ENCODE measurements around the gene GLP1R. TPM values are rescaled to one million over a fixed set of nuclear protein-coding genes. Genes with fewer than 3 reads are reported as not detected.

The GLP1R gene
- total RNA-seq, 1 experiment from 2014 or later, result not detected

DNA sequence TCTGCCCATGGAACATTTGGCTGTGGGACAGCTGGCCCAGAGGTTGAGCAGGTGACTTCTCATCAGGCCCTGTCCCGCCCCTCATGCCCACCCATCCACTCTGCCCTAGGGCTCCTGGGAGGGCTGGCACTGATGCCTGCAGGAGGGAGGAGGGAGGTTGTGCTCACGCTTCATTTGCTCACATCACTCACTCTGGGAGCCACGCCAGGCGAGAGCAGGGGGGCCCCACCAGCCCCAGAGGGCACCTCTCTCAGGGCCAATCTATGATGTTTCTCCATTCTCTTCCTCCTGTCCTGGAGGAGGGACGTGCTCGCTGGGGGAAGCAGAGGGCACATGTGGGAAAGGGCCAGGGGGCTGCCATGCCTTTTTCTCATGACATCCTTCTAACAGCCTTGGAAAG, 10.9 kb upstream of the GLP1R start:
- intact Hi-C loops (cut with micrococcal nuclease), result no loop called here
- Histone ChIP-seq H3K36me3 (ENCODE audit: control insufficient read depth in 1 of 2, insufficient read depth in 2 of 2, low read length in 2 of 2) (no peaks in the 10 kb centered on the region), H3K4me1 (ENCODE audit: control insufficient read depth in 1 of 2, insufficient read depth in 2 of 2, low read length in 2 of 2) (no peaks in the 10 kb centered on the region), H4K20me1 (ENCODE audit: insufficient read depth) (no peaks in the 10 kb centered on the region), H3K9ac (ENCODE audit: low read length) (no peak overlapping the region), H3K9me2 (ENCODE audit: insufficient read depth) (no peaks in the 10 kb centered on the region), H3K27ac (ENCODE audit: low read depth, low read length) (no peak overlapping the region), H3K4me3 (replicated peaks in 1 of 2; ENCODE audit: low read depth in 1 of 2, low read length in 2 of 2) (no peak overlapping the region), H3K27me3 (ENCODE audit: insufficient read depth, low read length) (peaks cover 82% of the 10 kb centered on the region), H3K79me2 (ENCODE audit: insufficient read depth, low read length) (no peaks in the 10 kb centered on the region), H3K9me3 (ENCODE audit: control insufficient read depth in 1 of 2, insufficient read depth in 1 of 2, low read depth in 1 of 2, low read length in 2 of 2) (no peaks in the 10 kb centered on the region), H2AFZ (ENCODE audit: low read depth, low read length, poor library complexity, severe bottlenecking) (no peak overlapping the region), H3K4me2 (ENCODE audit: low read length) (no peak overlapping the region)
- BruUV-seq (replicated peaks), result no TSS peak
- no peak for TF ChIP-seq SP1 (IDR thresholded peaks at IDR 0.05; ENCODE audit: low read depth)
- TF ChIP-seq TCF7L2 (IDR thresholded peaks at IDR 0.05; ENCODE audit: borderline replicate concordance, extremely low read depth, insufficient read depth, insufficient read length), result no peak
- no peak for TF ChIP-seq EZH2phosphoT487 (IDR thresholded peaks at IDR 0.05; ENCODE audit: borderline replicate concordance)
- TF ChIP-seq POLR2AphosphoS5 (IDR thresholded peaks at IDR 0.05; ENCODE audit: low read depth, low read length), result no peak
- TF ChIP-seq SIN3A (IDR thresholded peaks at IDR 0.05; ENCODE audit: low read depth), result no peak
- RAD21 ChIA-PET (ENCODE audit: low non-redundant PET in 1 of 2, low total read pairs in 2 of 2, uncharacterized antibody in 2 of 2, unreplicated experiment in 2 of 2), result no interaction called here
- ATAC-seq (no peak), DNase-seq (ENCODE audit: low read depth, low spot score) (no peak)
- CTCF ChIA-PET, result no interaction called here
- POLR2A ChIA-PET, result no interaction called here

DNA sequence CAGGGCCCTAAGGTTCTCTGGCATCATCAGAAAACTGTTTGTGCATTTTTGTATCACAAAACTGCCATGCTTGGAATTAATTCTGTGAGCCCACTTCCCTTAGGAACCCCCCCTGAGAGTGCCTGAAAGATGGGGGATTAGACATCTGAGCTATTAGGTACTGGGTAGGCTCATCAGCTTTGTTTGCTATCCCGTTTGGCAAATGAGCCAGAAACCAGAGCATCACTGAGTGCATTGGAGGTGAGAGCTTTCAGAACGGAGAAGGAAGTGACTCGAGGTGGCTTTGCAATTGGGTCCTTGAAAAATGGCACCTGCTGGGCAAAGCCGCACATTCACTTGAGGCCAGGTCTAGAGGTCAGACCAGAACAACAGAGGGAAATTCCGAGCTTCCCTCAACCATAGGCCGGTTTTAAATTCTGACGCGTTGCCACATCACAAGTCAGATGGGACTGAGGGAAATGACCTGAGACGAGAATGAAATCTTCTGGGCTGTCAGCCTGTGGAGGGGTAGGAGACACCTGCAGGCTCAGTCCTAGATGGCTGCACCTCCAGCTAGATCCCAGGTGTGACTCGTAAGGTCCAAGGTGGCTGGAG, 8.4 kb upstream of the GLP1R start:
- Histone ChIP-seq H3K9me2 (ENCODE audit: insufficient read depth) (no peaks in the 10 kb centered on the region), H3K9ac (ENCODE audit: low read length) (no peak overlapping the region), H4K20me1 (ENCODE audit: insufficient read depth) (no peaks in the 10 kb centered on the region), H3K4me1 (ENCODE audit: control insufficient read depth in 1 of 2, insufficient read depth in 2 of 2, low read length in 2 of 2) (no peaks in the 10 kb centered on the region), H3K4me3 (replicated peaks in 1 of 2; ENCODE audit: low read depth in 1 of 2, low read length in 2 of 2) (no peak overlapping the region), H3K27ac (ENCODE audit: low read depth, low read length) (no peak overlapping the region), H3K9me3 (ENCODE audit: control insufficient read depth in 1 of 2, insufficient read depth in 1 of 2, low read depth in 1 of 2, low read length in 2 of 2) (no peaks in the 10 kb centered on the region), H3K27me3 (ENCODE audit: insufficient read depth, low read length) (peaks cover 58% of the 10 kb centered on the region), H3K4me2 (ENCODE audit: low read length) (no peak overlapping the region), H2AFZ (ENCODE audit: low read depth, low read length, poor library complexity, severe bottlenecking) (no peak overlapping the region), H3K36me3 (ENCODE audit: control insufficient read depth in 1 of 2, insufficient read depth in 2 of 2, low read length in 2 of 2) (no peaks in the 10 kb centered on the region), H3K79me2 (ENCODE audit: insufficient read depth, low read length) (no peaks in the 10 kb centered on the region)
- BruUV-seq (replicated peaks), result no TSS peak
- RAD21 ChIA-PET (ENCODE audit: low non-redundant PET in 1 of 2, low total read pairs in 2 of 2, uncharacterized antibody in 2 of 2, unreplicated experiment in 2 of 2), result no interaction called here
- POLR2A ChIA-PET, result no interaction called here
- intact Hi-C loops (cut with micrococcal nuclease), result no loop called here
- ATAC-seq (no peak), DNase-seq (ENCODE audit: low read depth, low spot score) (no peak)
- CTCF ChIA-PET, result no interaction called here
- TF ChIP-seq ZNF274 (IDR thresholded peaks at IDR 0.05; ENCODE audit: low read depth, low read length) (no peak), RAD21 (IDR thresholded peaks at IDR 0.05; ENCODE audit: low read depth) (no peak), CBX3 (IDR thresholded peaks at IDR 0.05; ENCODE audit: low read depth) (no peak), ZFX (IDR thresholded peaks at IDR 0.05) (no peak), SIN3A (IDR thresholded peaks at IDR 0.05; ENCODE audit: low read depth) (no peak), TCF7L2 (IDR thresholded peaks at IDR 0.05; ENCODE audit: borderline replicate concordance, extremely low read depth, insufficient read depth, insufficient read length) (no peak), EZH2phosphoT487 (IDR thresholded peaks at IDR 0.05; ENCODE audit: borderline replicate concordance) (no peak), POLR2AphosphoS5 (IDR thresholded peaks at IDR 0.05; ENCODE audit: low read depth, low read length) (no peak), FOSL1 (IDR thresholded peaks at IDR 0.05; ENCODE audit: low read depth) (no peak), SRF (IDR thresholded peaks at IDR 0.05; ENCODE audit: low read depth) (no peak), YY1 (IDR thresholded peaks at IDR 0.05; ENCODE audit: extremely low read depth, insufficient replicate concordance, low read depth, low read length) (no peak)
- TF ChIP-seq, protein P1, sequence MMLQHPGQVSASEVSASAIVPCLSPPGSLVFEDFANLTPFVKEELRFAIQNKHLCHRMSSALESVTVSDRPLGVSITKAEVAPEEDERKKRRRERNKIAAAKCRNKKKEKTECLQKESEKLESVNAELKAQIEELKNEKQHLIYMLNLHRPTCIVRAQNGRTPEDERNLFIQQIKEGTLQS (IDR thresholded peaks at IDR 0.05), result no peak
- TF ChIP-seq, protein P2, sequence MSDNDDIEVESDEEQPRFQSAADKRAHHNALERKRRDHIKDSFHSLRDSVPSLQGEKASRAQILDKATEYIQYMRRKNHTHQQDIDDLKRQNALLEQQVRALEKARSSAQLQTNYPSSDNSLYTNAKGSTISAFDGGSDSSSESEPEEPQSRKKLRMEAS (IDR thresholded peaks at IDR 0.05), result no peak
